Stimulated activated CD4-positive, alpha-beta T cell treated with anti-CD3 and anti-CD28 coated beads, Interleukin-1b, Interleukin-23, amount 100 ng/mL, for 24 hours (primary cell): Measurements from ENCODE around the gene CAPN3.
"Not testable (repeated sequence)": the region's sequence is repeated elsewhere in the genome, so short reads cannot be mapped to it uniquely, and the experiment has no call there.

ENCODE experiments used
- DNase-seq, 4 experiments: peaks; one replicate each; pipeline ENCODE4 v3.0.0-alpha.2; 2020; ENCODE audit warnings: low read depth in 4 of 4, low spot score in 1 of 4

The CAPN3 gene

DNA sequence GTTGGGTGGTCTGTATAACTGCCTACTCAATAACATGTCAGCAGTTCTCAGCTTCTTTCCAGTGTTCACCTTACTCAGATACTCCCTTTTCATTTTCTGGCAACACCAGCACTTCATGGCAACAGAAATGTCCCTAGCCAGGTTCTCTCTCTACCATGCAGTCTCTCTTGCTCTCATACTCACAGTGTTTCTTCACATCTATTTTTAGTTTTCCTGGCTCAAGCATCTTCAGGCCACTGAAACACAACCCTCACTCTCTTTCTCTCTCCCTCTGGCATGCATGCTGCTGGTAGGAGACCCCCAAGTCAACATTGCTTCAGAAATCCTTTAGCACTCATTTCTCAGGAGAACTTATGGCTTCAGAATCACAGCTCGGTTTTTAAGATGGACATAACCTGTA is at the start of gene CAPN3:
Gene CAPN3 (plus strand): TSS at position 253 of the 400 bp plus-strand sequence. CDS start 305 bp downstream, outside the sequence.
- DNase-seq: no peak

DNA sequence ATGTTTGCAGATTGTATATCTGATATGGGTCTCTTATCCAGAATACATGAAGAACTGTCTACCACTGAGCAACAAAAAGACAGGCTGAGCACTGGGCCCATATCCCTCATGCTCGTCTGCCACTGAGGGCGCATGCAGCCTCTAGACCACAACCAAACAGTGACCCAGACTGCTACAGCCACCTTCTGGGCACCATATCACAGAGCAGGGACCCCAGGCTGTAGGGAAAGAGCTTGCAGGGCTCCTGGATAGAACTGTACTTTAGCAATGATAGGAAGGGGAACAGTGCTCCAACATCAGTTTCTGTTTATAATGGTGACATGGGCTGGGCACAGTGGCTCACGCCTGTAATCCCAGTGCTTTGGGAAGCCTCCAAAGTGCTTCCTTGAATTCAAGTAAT is 45.8 kb upstream of the CAPN3 start:
- no peak for DNase-seq

- DNase-seq: no peak
These were observed 44.5 kb upstream of the CAPN3 start for GRCh38 chr15:42314818-42315217.

- DNase-seq: no peak
These were observed 43.8 kb upstream of the CAPN3 start for GRCh38 chr15:42315521-42315920.

DNA sequence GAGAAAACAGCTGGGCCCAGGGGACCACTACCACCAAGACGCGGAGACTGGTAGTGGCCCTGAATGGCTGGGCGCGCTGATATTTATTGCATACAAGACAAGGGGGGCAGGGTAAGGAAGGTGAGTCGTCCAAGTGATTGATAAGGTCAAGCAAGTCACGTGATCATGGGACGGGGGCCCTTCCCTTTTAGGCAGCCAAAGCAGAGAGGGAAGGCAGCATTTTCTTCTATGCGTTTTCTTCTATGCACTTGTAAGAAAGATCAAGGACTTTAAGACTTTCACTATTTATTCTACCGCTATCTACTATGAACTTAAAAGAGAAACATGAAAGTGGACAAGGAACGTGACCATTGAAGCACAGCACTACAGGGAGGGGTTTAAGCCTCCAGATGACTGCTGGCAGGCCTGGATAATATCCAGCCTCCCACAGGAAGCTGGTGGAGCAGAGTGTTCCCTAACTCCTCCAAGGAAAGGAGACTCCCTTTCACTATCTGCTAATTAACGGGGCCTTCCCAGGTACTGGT is 43.0 kb upstream of the CAPN3 start:
- DNase-seq: not testable (repeated sequence)

- no peak for DNase-seq
These were observed 40.1 kb upstream of the CAPN3 start for GRCh38 chr15:42319206-42319605.

DNA sequence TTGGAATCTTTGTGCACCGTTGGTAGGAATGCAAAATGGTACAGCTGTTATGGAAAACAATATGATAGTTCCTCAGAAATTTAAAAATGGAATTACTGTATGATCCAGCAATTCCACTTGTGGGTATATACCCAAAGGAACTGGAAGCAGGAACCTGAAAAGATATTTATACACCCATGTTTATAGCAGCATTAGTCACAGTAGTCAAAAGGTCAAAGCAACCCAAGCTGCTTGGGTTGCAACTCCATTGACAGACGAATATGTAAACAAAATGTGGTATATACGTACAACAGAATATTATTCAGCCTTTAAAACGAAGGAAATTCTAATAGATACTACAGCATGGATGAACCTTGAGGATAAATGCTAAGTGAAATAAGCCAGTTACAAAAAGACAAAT is 35.0 kb upstream of the CAPN3 start:
- no peak for DNase-seq

DNA sequence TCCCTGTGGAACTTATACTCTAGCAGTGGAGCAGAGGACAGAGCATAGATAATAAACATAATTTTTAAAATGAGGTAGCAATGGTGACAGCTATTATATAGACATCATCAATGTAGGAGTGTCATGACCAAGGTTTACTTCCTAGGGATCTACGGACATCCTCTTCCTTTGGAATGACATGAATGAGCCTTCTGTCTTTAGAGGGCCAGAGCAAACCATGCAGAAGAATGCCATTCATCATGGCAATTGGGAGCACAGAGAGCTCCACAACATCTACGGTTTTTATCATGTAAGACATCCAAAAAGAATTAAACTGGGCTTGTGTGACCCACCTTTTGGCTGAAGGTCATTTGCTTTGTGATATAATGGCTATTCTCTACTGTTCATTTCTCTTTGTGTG is 30.1 kb upstream of the CAPN3 start:
- no peak for DNase-seq

- DNase-seq: no peak
These were observed 29.3 kb upstream of the CAPN3 start for GRCh38 chr15:42329992-42330391.

- no peak for DNase-seq
These were observed 28.1 kb upstream of the CAPN3 start for GRCh38 chr15:42331235-42331634.

GRCh38 chr15:42332331-42332730 is 27.0 kb upstream of the CAPN3 start:
- no peak for DNase-seq

GRCh38 chr15:42335074-42335473 is 24.2 kb upstream of the CAPN3 start:
- DNase-seq: no peak

DNA sequence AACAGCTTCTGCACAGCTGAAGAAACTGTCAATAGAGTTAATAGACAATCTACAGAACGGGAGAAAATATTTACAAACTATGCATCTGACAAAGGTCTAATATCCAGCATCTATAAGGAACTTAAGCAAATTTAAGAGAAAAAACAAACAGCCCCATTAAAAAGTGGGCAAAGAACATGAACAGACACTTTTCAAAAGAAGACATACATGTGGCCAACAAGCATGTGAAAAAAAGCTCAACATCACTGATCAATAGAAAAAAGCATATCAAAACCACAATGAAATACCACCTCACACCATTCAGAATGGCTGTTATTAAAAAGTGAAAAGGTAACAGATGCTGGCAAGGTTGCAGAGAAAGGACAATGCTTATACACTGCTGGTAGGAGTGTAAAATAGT is 22.7 kb upstream of the CAPN3 start:
- not testable (repeated sequence) for DNase-seq

GRCh38 chr15:42337104-42337503 is 22.2 kb upstream of the CAPN3 start:
- DNase-seq: not testable (repeated sequence)

DNA sequence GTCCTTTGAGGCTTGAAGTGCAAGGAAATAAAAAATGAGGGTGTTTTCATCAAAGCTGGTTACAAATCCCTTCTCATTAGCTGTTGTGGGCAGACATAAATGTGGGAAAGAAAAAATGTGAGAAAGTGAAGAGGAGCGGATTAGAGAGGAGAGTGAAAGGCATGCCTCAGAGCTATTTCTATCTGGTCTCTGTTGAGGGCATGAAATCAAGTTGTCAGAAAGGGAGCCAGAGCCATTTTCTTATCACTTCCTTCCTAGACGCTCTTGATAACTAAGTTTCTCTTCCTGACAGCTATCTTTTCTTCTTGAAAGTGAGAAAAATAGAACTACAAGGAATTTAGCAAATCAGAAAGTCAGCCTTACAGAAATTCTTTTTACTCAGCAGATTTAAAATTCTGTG is 20.8 kb upstream of the CAPN3 start:
- no peak for DNase-seq

DNA sequence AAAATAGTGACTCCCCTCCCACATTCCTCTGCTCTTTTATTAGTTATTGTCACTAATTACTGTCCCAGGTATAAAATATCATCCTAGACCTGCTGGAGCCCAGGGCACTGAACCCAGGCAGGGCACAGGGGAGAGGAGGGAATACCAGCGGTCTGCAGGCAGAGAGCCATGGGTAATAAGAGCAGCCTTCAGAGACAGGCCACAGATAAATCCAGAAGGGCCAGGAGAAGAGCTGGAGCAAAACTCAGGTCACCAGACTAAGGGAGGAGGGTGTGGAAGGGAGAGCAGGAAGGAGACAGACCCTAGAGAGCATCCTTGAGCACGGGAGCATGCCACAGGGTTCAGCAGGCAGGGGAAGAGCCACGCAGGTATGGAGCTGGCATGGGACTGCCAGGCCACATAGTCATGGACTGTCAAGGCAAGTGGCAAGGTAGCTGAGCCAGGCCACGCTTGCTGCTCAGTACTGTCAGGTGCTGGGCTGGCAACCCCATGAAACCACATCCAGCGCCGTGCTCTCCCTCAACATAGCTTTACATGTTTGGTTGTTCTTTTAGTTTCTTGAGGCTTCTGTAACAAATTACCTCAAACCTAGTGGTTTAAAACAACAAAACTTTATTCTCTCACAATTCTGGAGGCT is 15.6 kb upstream of the CAPN3 start:
- DNase-seq: no peak

DNA sequence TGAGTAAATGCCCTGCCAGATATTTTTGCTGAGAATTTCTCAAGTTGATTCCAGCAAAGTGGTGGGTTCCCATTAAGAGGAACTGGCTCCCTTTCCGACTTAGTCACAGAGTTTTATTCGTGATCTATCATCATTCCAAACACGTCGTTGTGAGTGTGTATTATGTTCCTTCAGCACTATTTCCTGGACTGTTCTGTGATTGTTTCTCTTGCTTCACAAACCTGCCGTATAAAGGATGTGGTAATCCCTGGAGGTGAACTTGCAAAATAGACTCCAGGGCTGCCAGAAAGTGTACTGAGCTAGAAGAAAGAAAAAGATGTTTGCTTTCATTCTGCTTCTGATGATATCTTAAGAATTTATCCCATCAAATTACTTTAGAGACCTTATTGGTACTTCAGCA is 14.5 kb upstream of the CAPN3 start:
- DNase-seq: no peak

- no peak for DNase-seq
These were observed 13.8 kb upstream of the CAPN3 start for GRCh38 chr15:42345504-42345903.

DNA sequence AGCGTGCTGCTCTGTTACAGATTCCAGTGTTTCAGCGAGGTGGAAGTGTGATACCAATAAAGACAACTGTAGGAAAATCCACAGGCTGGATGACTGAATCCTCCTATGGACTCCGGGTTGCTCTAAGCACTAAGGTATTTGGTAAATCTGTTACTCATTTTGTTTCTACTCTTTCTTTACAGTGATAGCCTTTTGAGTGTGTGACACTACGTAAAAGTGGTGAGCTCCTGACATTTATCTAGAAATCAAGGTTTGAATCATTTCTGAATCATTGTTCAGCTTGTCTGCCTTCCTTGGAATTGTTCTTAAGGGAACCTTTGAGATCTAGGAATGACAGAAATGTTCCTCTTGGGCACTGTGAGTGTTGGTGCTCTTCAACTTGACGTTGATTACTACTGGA is 11.2 kb upstream of the CAPN3 start:
- no peak for DNase-seq

DNA sequence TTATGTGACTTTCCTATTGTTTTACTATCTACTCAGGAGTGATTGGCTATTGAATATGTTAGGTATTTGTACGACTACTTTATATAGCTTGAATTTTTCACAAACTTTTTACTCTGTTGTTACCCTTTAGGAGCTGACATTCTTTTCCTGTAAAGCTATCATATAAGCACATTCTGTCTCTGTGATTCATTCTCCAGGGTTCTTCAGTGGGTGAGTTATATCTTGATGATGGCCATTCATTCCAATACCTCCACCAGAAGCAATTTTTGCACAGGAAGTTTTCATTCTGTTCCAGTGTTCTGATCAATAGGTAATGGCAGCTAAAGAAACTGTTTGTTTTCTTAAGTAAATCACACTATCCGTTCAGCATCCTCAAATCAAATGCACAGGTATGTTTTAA is 10.1 kb upstream of the CAPN3 start:
- DNase-seq: no peak

- DNase-seq: no peak
These were observed 6.9 kb upstream of the CAPN3 start for GRCh38 chr15:42352401-42352800.

GRCh38 chr15:42353061-42353460 is 6.2 kb upstream of the CAPN3 start:
- DNase-seq: no peak

DNA sequence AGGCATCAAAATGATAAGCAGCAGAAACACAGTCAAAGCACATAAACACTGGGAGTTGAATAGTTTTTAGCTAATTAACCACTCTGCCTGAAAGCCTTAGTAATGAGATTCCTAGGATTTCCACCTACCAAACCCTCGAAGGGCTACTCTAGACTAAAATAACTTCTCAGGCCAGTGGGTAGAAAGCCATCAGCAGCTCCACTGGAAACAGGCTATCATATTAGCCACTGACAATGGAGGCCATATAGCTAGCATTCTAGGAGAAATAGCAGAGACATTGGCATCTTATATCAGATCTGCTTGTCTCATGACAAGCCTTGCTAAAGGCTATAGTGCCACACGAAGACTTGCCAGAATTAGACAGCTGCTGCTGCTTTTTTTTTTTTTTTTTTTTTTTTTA is 4.5 kb upstream of the CAPN3 start:
- no peak for DNase-seq
